ENCODE results near the gene BBX.
"Not testable (repeated sequence)": the region's sequence is repeated elsewhere in the genome, so short reads cannot be mapped to it uniquely, and the experiment has no call there.

Gene BBX

GRCh38 chr3:107810171-107811071 is 287.7 kb downstream of the BBX start:
- no peak for DNase-seq

- no peak for DNase-seq
These were observed 290.3 kb downstream of the BBX start for GRCh38 chr3:107813026-107813425.

GRCh38 chr3:107816107-107816506 is 293.3 kb downstream of the BBX start:
- DNase-seq, result no peak

GRCh38 chr3:107817076-107817475 is 294.3 kb downstream of the BBX start:
- DNase-seq, result no peak

- DNase-seq, result no peak
These were observed 295.3 kb downstream of the BBX start for GRCh38 chr3:107818025-107818424.

GRCh38 chr3:107819656-107820055 is 296.9 kb downstream of the BBX start:
- DNase-seq, result no peak

GRCh38 chr3:107822308-107822707 is 299.5 kb downstream of the BBX start:
- DNase-seq, result no peak

GRCh38 chr3:107824822-107825371 is 302.1 kb downstream of the BBX start:
- DNase-seq, result no peak

GRCh38 chr3:107825556-107825955 is 302.8 kb downstream of the BBX start:
- DNase-seq, result no peak

- no peak for DNase-seq
These were observed 304.0 kb downstream of the BBX start for GRCh38 chr3:107826727-107827126.

GRCh38 chr3:107829185-107829584 is 306.4 kb downstream of the BBX start:
- DNase-seq, result no peak

GRCh38 chr3:107831590-107831989 is 308.8 kb downstream of the BBX start:
- no peak for DNase-seq

- DNase-seq, result no peak
These were observed 310.3 kb downstream of the BBX start for GRCh38 chr3:107833043-107833442.

- no peak for DNase-seq
These were observed 311.1 kb downstream of the BBX start for GRCh38 chr3:107833722-107834416.

- not testable (repeated sequence) for DNase-seq
These were observed 312.2 kb downstream of the BBX start for GRCh38 chr3:107835001-107835400.

- DNase-seq, result no peak
These were observed 315.3 kb downstream of the BBX start for GRCh38 chr3:107837895-107838612.

- no peak for DNase-seq
These were observed 319.1 kb downstream of the BBX start for GRCh38 chr3:107841831-107842230.

- DNase-seq, result no peak
These were observed 320.2 kb downstream of the BBX start for GRCh38 chr3:107842940-107843339.

- no peak for DNase-seq
These were observed 322.9 kb downstream of the BBX start for GRCh38 chr3:107845380-107846278.

- DNase-seq, result peak; percentile 10
These were observed 323.6 kb downstream of the BBX start for GRCh38 chr3:107846279-107846852.

GRCh38 chr3:107847791-107848190 is 325.0 kb downstream of the BBX start:
- DNase-seq, result no peak
